Stimulated activated CD4-positive, alpha-beta T cell treated with anti-CD3 and anti-CD28 coated beads, Interleukin-2, amount 100 ng/mL, for 24 hours (primary cell): Measurements from ENCODE around the gene TTC7B.
"Not testable (repeated sequence)": the region's sequence is repeated elsewhere in the genome, so short reads cannot be mapped to it uniquely, and the experiment has no call there.

Source experiments
- DNase-seq, 2 donors: peaks; one replicate each; pipeline ENCODE4 v3.0.0-alpha.2; 2020

TTC7B gene

DNA sequence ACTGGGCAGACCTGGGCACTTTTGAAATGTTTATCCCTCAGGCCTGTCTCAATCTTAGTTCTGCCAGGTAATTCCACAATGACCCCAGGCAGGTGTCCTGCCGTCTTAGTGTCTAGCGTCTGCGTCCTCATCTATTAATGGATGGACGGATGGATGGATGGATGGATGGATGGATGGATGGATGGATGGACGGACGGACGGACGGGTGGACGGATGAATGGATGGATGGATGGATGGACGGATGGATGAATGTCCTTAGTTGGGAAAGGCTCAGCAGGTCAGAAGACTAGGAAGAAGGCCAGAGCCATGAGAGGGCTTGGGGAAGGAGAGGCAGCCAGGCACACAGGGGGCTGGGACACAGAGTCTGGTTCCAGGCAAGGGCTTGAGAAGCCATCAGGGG, 278.1 kb downstream of the TTC7B start:
- DNase-seq: no peak

GRCh38 chr14:90536511-90537191, 279.6 kb downstream of the TTC7B start:
- no peak for DNase-seq

DNA sequence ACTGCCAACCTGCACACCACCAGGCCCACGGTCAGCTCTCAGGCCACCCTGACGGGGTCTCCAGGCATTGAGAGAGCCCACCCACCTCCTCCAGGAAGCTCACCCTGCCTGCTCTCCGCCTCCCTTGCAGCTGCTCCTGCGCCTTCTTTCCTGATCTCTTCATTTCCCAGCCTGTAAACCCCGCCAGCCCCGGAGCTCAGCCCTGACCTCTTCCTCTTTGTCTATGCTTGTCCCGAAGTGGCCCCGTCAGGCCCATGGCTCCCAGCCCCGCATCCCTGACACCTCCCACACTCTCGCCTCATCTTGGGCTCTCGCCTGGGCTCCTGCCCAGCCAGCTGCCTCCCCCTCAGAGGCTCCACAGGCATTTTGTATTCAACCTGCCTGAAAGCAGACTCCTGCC, 280.1 kb downstream of the TTC7B start:
- no peak for DNase-seq

- DNase-seq: no peak
Measured at GRCh38 chr14:90535556-90536090, 280.6 kb downstream of the TTC7B start.

DNA sequence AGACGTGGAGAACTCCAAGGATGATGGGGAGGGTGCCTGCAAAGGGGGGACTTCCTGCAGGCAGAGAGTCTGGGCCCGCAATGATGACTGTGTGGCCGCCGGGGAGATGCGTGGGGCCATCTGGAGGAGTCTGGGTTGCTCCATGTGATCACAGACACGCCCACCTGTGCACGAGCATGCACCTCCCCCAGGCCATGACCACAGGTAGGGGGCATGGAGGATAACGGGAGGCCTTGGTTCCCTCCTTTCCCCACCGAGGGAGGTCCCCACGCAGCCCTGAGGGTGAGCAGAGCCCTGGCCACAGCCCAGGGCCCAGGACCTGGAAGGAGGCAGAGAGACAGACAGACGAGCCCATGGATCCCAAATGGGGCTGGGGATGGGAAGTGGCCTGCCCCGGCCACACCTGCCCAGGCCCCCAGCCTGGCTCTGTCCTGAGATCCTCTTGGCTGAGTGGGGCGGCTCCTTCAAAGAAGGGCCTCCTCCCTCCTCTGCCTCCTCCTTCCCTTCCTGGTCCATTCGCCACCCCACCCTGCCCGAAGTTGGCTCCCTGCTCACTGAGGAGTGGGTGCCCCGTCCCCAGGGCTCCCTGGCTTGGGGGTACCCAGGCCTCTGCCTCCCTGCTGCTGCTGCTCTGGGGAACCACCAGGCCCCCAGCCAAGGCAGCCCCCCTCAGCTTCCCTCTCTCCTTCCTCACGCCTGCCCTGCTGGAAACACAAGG, 281.2 kb downstream of the TTC7B start:
- no peak for DNase-seq

DNA sequence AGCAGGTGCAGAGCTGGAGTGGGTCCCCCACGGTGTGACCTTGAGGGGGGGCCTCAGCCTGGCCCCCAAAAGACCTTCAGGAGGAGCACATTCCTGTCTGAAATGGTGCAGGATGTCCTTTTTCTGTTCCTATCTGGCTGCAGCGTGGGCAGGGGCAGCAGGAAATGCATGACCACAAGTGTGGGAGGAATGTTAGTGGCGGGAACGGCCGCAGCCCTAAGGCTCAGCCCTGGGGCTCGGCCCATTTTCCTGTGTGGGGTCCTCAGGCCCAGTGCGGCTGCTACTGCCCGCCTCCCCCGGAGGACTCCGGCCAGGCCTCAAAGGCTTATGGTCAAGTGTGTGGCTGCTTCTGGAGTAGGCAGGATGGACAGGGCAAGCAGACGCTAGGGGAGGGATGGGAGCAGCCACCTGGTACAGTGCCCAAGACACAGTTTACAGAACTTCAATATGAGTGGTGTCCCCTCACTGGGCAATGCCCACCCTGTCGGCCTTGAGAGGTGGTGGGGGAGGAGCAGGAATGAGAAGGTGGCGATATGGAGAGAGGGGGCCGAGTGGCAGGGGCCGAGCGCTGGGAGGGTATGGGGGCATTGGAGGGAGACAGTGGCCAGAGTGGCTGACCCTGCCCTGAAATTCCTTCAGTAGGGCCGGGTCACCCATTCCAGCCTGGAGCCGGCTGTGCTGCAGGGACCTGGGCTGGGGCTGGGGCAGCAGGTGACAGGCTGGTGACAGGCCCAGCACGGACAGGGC, 282.0 kb downstream of the TTC7B start:
- no peak for DNase-seq

- no peak for DNase-seq
Measured at GRCh38 chr14:90533591-90534021, 282.6 kb downstream of the TTC7B start.

GRCh38 chr14:90532826-90533525, 283.3 kb downstream of the TTC7B start:
- no peak for DNase-seq

- DNase-seq: no peak
Measured at GRCh38 chr14:90531497-90531896, 284.7 kb downstream of the TTC7B start.

DNA sequence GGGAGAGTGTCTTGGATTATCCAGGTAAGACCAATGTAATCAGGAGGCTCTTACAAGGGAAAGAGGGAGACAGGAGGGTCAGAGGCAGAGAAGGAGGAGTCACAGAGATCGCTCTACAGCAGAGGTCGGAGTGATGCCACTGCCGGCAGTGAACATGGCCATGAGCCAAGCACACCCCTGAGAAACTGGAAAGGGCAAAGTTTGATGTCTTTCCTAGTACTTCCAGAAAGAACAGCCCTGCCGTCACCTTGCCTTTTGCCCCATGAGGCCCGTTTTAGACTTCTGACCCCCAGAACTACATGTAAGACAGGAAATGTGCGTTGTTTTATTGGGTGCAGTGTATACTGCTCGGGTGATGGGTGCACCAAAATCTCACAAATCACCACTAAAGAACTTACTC, 285.7 kb downstream of the TTC7B start:
- DNase-seq: no peak

DNA sequence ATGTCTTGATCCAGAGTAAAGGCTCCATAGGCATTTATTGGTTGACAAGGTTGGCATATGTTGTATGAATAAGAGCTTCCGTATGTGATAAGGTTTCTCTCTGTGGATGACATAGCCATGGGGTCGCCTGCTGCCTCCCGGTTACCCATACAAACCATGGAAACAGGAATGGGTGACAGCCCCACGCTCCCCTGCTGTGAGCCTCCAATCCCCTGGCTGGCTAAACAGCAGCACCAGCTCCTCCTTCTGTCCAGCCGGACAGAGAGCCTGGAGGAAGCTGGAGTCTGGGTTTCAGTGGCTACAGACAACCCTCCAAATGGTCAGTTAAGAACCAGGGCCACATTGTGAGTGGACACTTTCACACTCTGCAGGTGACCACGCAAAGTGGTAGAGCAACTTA, 288.3 kb downstream of the TTC7B start:
- DNase-seq: no peak

- DNase-seq: not testable (repeated sequence)
Measured at GRCh38 chr14:90526536-90526935, 289.7 kb downstream of the TTC7B start.

DNA sequence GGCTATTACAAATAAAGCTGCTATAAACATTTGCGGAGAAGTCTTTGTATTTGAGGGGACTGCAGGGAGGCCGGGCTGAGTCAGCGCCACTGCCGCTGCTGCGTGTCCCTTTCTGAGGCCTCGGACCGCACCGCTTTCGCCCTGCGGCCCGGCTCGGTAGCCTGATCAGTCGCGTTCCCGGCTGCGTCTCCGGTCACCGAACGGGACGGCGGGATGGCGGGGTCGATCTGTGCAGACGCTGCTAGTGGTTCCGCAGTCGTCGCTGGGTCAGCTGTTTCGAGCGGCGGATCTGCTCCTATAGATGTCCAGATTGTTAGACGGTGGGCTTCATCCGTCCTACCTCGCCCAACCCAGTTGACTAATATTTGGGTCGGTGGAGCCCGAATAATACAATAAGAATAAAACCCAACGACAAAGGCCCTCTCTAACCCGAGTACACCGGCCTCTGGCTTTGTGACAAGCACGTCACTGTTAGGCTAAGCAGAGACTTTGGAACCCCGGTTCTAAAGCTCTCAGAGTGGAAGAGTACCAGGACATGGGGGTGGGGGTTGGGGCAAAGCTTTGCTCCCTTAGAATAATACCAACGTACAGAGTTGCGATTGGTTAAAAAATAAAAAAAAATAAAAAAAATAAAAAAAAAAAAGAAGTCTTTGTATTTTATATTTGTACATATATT, 290.7 kb downstream of the TTC7B start:
- DNase-seq: not testable (repeated sequence)

- DNase-seq: no peak
Measured at GRCh38 chr14:90523961-90524875, 292.0 kb downstream of the TTC7B start.

- no peak for DNase-seq
Measured at GRCh38 chr14:90523544-90523943, 292.7 kb downstream of the TTC7B start.

DNA sequence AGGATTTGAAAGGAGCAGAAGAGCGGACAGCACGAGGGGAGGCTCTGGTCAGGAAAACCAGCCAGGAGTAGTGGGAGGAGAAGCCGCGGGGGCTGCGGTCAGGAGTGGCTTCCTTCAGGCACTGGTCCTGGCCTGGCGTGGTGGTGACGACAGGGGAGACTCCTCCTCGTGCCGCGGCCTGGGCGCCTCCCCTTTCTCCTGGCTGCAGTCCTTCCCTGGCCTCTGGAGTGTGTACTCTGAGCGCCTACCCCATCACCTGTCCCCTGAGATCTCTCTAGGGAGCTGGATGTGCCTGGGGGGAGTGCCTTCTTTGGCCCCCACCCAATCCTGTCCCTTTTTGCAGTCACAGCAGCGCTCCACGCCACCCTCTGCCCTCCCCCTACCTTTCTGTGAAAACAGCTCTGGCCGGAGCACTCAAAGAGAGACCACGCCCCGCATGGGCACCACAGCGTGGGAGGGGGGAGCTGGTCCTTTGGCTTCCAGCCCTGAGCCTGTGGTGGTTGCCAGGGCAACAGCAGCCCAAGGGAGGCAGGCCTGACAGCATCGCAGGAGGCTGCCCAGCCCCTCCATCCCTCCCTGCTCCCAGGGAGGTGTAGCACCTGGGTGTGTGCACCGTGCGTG, 293.5 kb downstream of the TTC7B start:
- DNase-seq: no peak

DNA sequence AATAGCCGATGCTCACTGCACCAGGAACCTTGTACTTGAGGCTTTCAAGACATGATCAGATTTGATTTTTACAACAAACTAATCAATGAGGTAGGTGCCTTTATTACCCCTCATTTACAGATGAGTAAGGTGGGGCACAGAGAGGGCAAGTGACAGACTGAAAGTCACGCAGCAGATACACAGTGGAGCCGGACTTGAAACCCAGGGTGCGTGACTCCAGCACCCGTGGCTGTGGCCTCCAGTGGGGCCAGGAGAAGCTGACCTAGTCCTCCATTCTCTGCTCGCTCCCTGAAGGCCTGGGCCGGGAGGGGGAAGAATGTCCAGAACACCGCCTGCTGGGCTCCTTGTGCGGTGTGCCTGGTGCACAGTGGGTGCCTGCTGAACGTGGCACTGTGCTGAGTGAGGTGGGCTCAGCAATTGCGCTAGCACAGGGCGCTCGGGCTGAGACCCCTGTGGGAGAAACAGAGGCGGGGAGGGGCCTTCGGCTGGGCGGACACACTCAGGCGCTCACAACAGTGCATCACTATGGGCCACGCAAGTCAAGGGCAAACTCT, 294.2 kb downstream of the TTC7B start:
- DNase-seq: no peak

GRCh38 chr14:90521084-90521929, 294.9 kb downstream of the TTC7B start:
- DNase-seq: no peak

DNA sequence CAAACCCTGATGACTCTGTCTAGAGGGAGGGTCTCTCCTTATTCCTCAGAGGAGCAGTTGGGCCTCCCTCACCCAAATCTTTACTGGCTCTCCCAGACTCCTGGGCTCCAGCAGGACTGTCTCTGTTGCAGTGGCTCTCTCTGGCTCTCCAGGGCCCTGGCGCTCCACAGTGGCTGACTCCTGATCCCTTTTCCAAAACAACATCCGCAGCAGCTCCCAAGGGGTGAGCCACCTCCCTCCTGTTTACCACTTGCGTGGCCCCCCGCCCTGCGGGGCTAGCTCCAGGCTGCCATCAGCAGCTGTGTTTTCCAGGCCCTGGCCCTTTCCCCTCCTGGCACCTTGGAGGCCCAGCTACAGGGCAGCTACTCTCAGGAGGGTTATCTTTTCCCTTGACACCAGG, 295.9 kb downstream of the TTC7B start:
- DNase-seq: no peak
